Stimulated activated CD4-positive, alpha-beta T cell treated with anti-CD3 and anti-CD28 coated beads, Interleukin-1b, Interleukin-23, amount 100 ng/mL, for 48 hours (primary cell): ENCODE measurements around the gene MVB12A.
A peak's percentile ranks its signal among the peaks of the same experiment; 100 is the strongest.

ENCODE experiments used
- DNase-seq: peaks from one replicate; pipeline ENCODE4 v3.0.0-alpha.2; 2020

Gene MVB12A

DNA sequence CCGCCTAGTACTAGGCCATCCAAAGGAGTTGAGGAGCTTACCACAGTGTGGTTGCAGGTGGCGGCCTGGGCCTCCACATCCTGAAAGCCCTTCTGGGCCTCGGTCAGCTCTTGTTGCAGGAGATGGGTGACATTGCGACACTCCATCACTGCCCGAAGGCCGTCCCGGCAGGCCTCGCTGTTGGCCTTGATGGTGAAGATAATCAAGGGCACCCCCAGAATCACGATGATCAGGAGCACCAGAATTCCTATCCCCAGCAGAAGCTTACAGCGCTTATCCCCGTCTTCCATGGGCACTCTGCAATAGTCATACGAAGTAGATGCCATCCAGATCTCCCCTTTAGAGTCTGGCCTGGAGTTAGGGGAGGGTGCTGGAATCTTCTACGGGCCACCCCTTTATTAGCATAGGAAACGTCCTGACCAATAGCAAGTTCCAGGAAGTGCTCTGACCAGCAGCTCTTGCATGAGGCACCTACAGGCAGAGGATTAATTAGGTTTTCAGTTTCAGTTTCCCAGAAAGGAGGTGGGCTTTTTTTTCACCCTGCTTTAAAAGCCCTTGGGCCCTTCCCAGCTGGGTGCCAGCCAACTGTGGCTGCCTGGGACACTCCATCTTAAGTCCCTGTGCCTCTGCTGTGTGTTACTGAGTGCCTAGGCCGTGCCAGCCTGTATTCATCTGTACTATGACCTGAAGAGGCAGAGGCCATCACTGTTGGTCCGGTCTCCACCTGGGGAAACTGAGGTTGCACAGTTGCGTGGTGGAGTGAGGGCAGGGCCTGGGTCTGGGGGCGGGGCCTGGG is 14.4 kb upstream of the MVB12A start, which contains the start of gene BST2:
Gene BST2 (minus strand): TSS at position 381 of the 796 bp plus-strand sequence. CDS start 55 bp downstream, at position 326.
- peak; percentile 72 for DNase-seq

DNA sequence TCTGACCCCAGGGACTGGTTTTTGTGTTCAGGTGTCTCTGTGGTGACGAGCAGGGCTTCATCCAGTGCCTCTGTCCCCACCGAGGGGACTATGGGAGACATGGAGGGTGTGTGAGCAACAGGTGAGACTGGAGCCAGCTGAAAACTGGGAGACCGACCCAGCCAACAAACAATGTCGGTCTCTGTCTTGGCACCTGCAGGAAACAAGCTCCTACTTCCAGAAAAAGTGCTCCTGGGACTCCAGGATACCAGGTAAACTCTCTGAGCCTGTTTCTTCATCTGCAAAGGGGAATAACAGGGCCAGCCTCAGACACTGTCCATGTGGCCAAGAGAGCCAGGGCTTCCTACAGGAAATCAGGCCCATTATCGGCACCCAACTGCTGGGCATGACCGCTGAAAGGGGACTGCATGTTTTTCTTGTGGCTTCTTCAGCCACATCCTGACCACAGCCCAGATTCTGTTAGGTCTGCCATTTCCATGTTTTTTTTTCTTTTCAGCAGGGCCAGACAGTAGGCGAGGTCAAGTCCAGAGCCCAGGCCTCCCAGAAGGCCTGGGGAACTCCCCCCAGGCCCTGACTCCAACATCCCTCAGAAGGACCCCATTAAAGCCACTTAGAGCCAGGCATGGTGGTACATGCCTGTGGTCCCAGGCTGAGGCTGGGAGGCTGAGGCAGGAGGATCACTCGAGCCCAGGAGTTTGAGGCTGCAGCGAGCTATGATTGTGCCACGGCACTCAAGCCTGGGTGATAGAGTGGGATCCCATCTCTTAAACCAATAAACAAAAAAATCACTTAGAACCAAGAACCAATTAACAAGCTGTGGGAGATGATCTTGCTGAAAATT is 13.6 kb upstream of the MVB12A start:
- no peak for DNase-seq

DNA sequence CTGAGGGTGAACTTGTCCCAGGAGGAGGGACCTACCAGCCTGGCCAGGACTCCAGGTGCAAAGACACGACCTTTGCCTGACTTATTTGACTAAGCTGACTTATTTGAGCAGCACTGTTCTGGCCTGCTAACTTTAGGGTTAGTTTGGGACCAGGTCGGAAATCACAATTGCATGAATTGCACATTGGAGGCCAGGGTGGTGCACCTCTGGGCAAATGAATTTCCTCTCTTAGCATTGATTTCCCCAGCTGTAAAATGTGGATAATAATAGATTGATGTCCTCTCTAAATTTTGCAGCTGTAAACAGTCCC is 13.0 kb upstream of the MVB12A start:
- DNase-seq: no peak

DNA sequence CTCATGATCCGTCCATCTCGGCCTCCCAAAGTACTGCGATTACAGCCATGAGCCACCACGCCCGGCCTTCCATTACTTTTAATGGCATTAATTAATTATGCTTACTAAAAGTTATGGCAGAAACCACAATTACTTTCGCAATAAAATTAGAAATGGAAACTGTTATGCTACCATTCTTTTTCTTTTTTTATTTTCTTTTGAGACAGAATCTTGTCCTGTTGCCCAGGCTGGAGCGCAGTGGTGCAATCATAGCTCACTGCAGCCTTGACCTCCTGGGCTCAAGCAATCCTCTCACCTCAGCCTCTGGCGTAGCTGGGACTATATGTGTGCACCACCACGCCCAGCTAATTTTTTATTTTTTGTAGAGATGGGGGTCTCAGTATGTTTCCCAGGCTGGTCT is 9.9 kb upstream of the MVB12A start:
- no peak for DNase-seq

DNA sequence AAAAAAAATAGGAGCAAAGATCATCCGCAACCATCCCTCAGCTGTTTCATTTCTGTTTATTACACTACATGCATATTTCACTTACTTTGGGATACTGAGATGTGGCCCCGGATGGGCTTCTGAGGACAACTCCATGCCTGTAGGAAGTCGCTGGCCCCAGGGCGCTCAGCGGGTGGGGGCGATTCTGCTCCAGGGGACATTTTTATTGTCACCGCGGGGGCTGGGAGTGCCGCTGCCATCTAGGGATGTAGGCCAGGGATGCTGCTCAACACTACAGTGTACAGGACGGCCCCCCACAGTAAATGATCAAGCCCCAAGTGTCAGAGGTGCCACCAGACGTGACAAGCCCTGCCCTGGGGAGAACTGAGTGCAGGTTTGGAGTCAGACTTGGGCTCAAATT is 8.0 kb upstream of the MVB12A start:
- no peak for DNase-seq

DNA sequence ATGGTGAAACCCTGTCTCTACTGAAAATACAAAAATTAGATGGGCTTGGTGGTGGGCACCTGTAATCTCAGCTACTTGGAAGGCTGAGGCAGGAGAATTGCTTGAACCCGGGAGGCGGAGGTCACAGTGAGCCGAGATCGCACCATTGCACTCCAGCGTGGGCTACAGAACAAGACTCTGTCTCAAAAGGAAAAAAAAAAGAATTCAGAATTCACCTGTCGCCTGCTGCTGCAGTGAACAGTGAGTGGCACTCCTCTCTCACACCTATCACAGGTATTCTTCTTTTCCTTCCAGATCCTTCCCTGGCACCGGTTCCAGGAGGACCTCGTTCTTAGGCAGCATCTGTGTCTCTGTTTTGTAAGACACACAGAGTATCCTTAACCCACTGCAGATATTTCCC is 5.8 kb upstream of the MVB12A start:
- no peak for DNase-seq

DNA sequence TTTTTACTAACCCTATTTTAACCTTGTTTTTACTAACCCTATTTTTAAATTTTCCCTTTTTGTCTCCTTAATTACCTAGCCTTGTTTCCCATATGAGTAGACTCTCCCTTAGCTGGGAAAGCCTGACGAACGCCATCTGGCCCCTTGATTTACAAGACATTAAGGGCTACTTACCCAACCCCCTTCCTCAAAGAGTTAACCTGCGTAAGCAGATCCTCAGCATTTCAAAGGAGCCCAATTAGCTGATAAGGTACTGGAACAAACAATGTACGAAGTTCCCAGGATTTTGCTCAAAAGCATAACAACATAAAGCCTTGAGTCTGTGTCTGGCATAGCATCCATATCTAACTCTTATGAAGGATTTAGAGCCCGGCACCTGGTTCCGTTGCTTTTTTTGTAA is 4.7 kb upstream of the MVB12A start:
- DNase-seq: no peak

DNA sequence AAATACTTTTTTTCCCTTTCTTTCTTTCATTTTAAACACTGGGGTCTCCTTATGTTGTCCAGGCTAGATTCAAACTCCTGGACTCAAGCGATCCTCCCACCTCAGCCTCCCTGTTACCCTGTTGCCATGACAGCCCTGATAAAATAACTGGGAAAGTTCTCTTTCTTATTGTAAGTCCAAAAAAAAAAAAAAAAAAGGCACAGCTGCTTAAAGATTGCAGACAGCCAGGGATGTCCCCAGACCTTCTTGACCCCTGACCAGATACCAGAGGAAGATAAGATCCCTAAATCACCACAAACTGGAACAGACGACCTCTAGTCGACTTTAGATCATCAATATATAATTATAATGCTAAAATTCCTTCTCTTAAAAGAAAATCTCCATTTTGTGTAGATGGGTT is 1.1 kb upstream of the MVB12A start:
- DNase-seq: no peak

DNA sequence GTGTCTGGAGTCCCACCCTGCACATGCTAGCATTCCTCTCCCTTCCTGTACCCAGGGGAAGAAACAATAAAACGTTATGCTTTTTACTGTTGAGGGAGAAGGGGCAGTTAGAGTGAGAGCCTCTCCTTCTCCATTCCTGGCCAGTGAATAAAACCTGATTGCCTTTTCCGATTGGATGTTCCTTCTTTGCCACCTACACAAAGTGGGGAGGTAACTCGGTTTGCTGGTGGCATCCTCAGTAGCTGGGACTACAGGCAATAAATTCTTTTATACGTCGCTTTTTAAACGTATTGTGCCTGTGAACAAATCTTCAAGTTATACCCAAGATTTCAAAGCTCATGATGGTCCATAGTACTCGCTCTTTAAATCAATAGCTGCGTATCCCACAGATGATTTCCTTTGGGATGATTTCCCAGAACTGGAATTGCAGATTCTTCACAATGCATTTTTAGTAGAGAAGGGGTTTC is 660 bp upstream of the MVB12A start:
- DNase-seq: no peak

DNA sequence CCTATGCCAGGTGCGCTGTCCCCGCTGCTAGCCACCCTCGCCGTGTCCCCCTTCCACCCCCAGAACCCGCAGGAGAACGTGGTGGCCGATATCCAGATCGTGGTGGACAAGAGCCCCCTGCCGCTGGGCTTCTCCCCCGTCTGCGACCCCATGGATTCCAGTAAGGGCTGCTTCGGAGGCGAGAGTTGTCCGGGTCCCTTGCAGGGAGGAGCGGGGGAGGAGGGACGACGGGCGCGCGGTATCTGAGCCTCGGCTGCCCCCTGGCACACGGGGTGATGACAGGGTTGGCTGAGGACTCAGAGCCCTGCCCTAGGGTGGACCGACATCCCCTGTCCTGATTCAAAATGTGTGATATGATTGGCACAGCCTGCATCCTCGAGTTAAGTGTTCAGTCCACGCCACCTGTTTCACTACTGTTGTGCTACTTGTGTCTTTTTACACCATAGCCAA is 653 bp downstream of the MVB12A start:
- DNase-seq: peak; percentile 11

DNA sequence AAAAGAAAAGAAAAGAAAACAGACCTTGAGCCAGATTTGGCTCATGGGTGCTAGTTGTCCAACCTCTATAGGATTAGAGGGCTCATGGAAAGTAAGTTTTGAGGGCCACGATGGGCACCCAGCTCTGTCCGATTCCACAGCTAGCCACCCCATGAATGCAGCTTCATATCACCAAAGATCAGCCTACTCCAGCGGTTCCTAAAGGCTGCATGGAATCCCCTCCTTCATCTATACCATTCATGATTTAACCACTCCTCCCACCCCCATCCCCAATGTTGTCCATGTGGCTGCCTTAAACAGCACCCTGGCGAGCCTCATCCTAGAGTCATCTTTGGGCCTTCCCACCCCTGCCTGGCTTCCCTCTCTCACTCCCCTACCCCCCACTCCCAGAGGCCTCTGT is 2.1 kb downstream of the MVB12A start:
- DNase-seq: no peak

DNA sequence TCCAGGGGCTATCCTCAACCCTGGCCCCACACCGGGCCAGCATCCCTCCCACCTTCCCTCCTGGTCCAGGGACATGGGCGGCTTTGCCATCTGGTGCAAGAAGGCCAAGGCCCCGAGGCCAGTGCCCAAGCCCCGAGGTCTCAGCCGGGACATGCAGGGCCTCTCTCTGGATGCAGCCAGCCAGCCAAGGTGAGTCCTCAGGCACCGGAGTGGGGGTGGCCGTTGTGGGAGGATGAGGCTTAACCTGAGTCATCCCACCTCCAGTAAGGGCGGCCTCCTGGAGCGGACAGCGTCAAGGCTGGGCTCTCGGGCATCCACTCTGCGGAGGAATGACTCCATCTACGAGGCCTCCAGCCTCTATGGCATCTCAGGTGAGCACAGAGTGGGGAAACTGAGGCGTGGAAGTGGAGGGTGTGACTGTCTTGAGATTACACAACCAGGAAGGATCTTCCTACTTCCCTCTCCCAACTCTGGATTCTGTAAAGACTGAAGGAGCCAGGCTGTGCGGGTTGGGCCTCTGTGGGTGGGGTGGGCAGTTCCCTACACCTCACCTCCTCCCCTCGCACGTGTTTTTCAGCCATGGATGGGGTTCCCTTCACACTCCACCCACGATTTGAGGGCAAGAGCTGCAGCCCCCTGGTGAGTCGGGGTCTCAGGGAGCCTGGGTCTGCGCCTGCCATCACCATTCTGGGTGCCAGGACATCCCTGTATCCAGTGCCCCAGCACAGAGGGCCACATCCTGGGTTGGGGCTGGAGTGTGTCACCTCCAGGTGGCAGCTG is 3.8 kb downstream of the MVB12A start:
- no peak for DNase-seq

DNA sequence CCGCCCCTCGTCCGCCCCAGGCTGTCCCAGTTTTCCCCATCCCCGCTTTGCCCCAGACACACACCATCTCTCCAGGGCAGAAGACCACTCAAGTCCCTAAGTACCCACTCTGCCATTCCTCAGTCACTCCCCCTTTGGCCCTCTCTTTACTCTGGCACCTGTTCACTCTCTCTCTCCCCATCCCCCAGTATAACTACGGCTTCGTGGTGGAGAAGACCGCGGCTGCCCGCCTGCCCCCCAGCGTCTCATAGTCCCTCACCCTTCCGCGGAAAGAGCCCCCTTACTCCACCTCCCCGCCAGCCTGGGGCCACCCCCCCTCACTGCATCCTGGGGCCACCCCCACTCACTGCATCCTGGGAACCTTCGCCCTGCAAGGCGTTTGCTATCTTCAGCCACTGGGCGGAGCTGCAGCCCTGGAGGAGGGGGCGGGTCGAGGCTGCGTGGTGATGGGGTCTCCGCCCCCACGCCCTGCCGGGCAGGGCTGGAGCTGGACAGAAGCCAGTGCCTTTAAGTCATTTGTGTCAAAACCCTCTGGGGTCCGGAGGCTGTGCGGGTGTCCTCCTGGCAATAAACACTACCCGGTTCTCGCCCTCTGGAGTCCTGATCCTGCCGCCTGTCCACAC is 5.0 kb downstream of the MVB12A start:
- peak; percentile 36 for DNase-seq

DNA sequence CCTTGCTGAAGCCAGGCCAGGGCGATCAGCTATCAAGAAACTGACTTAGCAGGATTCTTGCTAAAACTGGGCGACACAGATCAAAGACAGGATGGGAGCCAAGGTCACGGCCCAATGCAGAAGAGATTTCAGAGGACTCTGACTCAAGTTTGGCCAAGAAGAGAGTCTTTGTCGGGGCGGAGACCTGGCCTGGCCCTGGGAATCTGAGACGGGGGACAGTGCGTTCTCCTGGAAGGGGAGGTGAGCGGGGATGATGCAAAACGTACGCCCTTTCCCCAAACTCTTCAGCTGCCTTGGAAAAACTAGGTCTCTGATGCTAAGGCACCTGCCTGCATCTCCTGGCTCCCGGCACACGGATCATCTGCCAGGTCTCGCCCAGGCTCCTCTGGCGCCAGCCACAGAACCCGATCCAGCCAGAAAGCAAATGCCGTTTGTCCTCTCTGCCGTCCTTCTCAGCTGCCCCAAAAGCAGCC is 9.8 kb downstream of the MVB12A start:
- DNase-seq: no peak

DNA sequence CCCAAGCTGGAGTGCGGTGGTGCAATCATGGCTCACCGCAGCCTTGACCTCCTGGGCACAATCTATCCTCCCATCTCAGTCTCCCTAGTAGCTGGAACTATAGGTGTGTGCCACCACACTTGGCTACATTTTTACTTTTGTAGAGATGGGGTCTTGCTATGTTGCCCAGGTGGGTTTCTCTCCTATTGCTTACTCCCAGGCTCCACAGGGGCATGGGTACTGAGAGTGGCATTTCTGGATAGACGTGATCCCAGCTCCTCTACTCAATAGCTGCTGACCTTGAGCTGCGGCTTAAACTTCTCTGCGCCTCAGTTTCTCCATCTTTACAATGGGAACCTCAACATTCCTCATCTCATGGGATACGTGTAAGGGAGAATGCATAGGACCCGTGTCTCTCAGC is 11.6 kb downstream of the MVB12A start:
- DNase-seq: no peak

DNA sequence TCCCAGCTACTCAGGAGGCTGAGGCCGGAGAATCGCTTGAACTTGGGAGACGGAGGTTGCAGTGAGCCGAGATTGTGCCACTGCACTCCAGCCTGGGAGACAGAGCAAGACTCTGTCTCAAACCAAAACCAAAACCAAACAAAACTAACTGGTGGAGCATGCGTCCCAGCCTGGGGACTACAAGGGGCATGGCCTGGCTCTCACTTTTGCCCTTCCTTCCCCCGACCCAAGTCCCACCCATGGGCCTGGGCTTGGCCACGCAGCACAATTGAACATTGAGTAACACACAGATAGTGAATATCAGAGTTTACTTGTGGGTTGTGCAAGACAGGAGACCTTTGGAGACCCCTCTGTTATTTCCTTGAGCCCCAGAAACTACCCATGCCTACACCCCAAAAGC is 15.4 kb downstream of the MVB12A start:
- DNase-seq: no peak

DNA sequence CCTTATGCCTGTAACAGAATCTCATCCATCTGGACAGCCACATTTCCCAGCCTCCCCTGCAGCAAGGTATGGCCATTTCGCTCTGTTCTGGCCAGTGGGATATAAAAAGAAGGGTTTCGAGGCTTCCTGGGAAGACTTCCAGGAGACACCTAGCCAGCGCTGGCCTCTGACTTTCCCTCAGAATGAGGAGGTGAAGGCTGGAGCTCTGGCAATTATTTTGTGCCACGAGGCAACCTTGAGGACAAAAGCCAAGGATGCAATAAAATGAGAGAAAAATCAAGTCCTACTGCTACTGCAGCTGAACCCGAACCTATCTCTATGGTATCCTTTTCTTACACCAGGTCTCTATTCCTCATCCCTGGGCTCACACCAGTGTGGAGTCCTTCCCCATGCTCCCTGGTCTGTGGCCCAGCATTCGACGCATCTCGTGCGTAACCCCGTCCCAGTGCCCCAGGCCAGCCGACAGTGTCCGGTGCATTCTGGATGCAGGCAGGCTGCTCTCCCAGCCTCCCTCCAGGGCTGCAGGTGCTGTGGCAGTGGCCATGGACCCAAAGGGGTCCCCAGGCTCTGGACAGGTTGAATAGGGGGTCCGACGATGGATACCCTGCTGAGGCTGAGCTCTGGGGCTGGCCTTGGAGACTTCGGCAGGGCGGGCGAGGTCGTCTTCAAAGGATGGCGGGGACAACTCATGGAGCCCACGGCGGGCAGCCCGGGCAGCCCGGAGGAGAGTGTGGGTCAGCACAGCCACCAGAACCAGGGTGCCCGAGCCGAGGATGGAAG is 16.4 kb downstream of the MVB12A start:
- DNase-seq: no peak

DNA sequence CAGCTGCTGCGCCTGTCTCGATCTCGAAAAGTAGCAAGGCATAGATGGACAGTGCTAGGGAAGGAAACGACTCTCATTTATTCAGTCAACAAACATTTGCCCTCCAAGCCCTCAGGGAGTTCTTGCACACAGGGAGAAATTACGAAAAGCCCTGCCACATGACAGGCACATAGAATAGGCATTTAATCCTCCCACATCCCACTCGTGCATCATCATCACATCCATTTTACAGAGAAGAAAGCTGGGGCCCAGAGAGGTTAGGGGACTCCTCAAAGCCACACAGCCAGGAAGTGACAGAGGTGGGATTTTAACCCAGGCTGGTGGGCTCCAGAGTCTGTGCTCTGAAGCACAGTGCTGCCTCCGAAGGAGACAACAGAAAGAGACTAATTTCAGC is 17.0 kb downstream of the MVB12A start:
- DNase-seq: no peak

DNA sequence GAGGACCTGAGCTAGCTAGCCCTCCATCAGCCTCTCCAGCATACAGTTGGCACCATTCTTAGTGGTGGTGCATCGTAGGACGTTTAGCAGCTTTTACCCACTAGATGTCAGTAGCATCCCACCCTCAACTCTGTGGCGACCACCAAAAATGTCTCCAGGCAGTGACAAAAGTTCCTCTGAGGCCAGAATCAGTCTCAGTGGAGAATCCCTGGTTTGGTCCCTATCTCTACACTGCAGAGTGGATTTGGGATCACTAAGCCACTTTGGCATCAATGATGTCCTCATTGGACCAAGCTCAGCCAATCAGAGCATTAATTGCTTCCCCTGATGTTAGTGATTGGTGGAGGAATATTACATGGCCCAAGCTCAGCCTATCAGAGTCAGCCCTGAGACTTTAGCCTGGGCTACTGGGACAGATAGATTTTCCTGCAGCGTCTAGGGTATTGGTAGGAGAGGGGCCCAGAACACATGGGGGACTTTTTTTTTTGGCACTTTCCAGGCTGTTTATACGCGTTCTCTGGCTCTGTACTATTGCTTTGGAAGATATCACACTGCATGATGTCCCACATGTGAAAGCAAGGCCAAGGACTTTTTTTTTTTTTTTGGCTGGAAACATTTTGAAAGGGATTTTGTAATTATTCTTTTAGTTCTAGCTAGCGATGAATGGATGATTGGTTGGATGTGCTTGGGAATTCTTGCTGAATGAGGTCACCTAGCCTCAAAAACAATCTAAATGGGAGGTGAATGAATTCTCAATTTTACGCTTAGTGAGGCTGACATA is 21.6 kb downstream of the MVB12A start:
- DNase-seq: peak; percentile 21

DNA sequence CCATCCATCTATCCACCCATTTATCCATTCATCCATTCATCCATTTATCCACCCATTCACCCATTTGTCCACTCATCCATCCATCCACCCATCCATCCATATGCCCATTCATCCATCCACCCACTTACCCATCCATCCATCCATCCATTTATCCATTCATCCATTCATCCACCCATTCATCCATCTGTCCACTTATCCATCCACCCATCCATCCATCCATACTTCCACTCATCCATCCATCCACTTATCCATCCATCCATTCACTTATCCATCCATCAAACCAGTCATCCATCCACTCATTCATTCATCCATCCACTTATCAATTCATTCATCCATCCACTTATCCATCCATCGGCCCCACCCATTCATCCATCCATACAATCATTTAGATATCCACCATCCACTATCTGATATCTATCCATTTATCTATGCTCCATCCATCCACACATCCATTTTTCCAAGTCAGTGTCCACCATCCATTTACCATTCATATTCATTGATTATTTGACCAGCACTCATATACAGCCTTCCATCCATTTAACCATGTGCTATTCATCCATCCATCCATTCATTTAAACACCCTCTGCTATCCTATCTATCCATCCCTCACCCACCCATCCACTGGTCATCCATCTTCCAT is 25.8 kb downstream of the MVB12A start:
- no peak for DNase-seq

DNA sequence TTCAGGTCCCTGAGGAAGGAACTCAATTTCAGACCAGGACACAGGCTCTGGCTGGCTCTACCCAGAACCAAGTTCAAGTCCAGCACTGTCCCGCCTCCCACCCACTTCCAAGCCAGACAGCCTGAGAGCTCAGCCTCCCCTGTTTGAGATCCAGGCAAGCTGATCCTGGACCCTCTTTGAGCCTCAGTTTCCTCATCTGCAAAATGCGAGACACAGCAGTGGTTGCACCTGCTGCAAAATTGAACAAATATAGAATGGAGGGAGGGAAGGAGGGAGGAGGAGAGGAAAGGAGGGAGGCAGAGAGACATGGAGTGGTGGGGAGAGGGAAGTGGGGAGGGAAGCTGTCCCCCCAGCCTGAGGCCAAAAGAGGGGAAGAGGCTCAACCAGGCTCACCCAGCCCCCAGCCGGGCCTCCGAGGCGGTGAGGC is 27.9 kb downstream of the MVB12A start:
- no peak for DNase-seq
